Endothelial cell of umbilical vein (primary cell): ENCODE results near the gene CCDC150. TPM values are rescaled to one million over a fixed set of nuclear protein-coding genes. Genes with fewer than 3 reads are reported as not detected.

ENCODE experiments used
- BruUV-seq: library from RNA; stranded (reverse); fragments of 400-500 nt; replicated peaks from 2 replicates; lab custom pipeline; 2021; lab: Mats Ljungman, UMichigan
- CTCF ChIA-PET: fragments of 300-600, 350-600 bp; sonication (Branson Sonifier 250); formaldehyde crosslinking; loops from one replicate; lab custom pipeline; 2021; ENCODE audit warnings: antibody characterized with exemption, inconsistent platforms; lab: Charles Lee
- POLR2A ChIA-PET: fragments of 300-600, 350-600 bp; sonication (Branson Sonifier 250); formaldehyde crosslinking; loops from one replicate; lab custom pipeline; 2021; ENCODE audit warnings: antibody characterized with exemption, inconsistent platforms; lab: Charles Lee
- DNase-seq: peaks from one replicate; pipeline ENCODE4 v3.0.0-alpha.2; 2011; ENCODE audit warnings: low read depth, low spot score
- FAIRE-seq: peaks from 2 replicates; lab custom pipeline; 2011; peaks lifted over from hg19 to GRCh38; lab: Jason Lieb, UNC
- H2AFZ ChIP-seq: 2 replicates; pipeline ENCODE4 v1.6.0; 2012; ENCODE audit warnings: low read depth, low read length, control low read depth, inconsistent platforms
- H3K27ac ChIP-seq: 2 replicates; pipeline ENCODE4 v1.5.1; 2011; ENCODE audit warnings: low read depth, mild to moderate bottlenecking, control low read depth, low read length, moderate library complexity; ENCODE audit not compliant: insufficient read depth
- H3K27me3 ChIP-seq, 2 experiments: 2 replicates each; pipeline versions ENCODE4 v1.6.0 to v1.6.1; 2011; ENCODE audit warnings: low read length in 2 of 2, mixed read lengths in 1 of 2; ENCODE audit not compliant: control insufficient read depth in 2 of 2, insufficient read depth in 2 of 2
- H3K36me3 ChIP-seq, 2 experiments: 2 replicates in 1 of 2; 3 replicates in 1 of 2; pipeline ENCODE4 v1.5.1; 2011; ENCODE audit warnings: low read length in 2 of 2, mild to moderate bottlenecking in 1 of 2, moderate library complexity in 1 of 2; ENCODE audit not compliant: control insufficient read depth in 2 of 2, insufficient read depth in 2 of 2; ENCODE audit errors: extremely low read depth in 1 of 2
- H3K4me1 ChIP-seq: 3 replicates; pipeline ENCODE4 v1.5.1; 2011; ENCODE audit warnings: mild to moderate bottlenecking, low read length; ENCODE audit not compliant: control insufficient read depth, insufficient read depth; ENCODE audit errors: extremely low read depth
- H3K4me2 ChIP-seq: 2 replicates; pipeline ENCODE4 v1.6.1; 2011; ENCODE audit warnings: low read length, control low read depth, mixed read lengths; ENCODE audit not compliant: insufficient read depth
- H3K4me3 ChIP-seq, 3 experiments: fragments of 200-600 bp in 1 of 3; sonication (generic), shearing (Covaris generic) in 1 of 3; replicated peaks in 1 of 3; 2 replicates each; pipeline ENCODE4 v1.5.1; 2011 to 2016; ENCODE audit warnings: control low read depth in 3 of 3, low read length in 3 of 3, mild to moderate bottlenecking in 2 of 3, inconsistent platforms in 1 of 3, low read depth in 1 of 3, moderate library complexity in 1 of 3; ENCODE audit not compliant: insufficient read depth in 1 of 3
- H3K79me2 ChIP-seq: 2 replicates; pipeline ENCODE4 v1.6.0; 2012; ENCODE audit warnings: low read length, inconsistent platforms; ENCODE audit not compliant: control insufficient read depth, insufficient read depth
- H3K9ac ChIP-seq: replicated peaks from 2 replicates; pipeline ENCODE3; 2011; ENCODE audit warnings: low read length, control low read depth; ENCODE audit not compliant: insufficient read depth; ENCODE audit errors: extremely low read depth
- H3K9me1 ChIP-seq: replicated peaks from 3 replicates; pipeline ENCODE4 v1.6.0; 2011; ENCODE audit warnings: mild to moderate bottlenecking, low read length; ENCODE audit not compliant: control insufficient read depth, insufficient read depth; ENCODE audit errors: extremely low read depth
- H3K9me3 ChIP-seq: replicated peaks from 2 replicates; pipeline ENCODE4 v1.5.1; 2012; ENCODE audit warnings: low read length, inconsistent platforms; ENCODE audit not compliant: control insufficient read depth, insufficient read depth
- H4K20me1 ChIP-seq: replicated peaks from 2 replicates; pipeline ENCODE3; 2011; ENCODE audit warnings: mild to moderate bottlenecking, low read length; ENCODE audit not compliant: control insufficient read depth, insufficient read depth; ENCODE audit errors: extremely low read depth
- FOS ChIP-seq: IDR thresholded peaks from 2 replicates; pipeline ENCODE4 v1.6.1; 2011; ENCODE audit warnings: mild to moderate bottlenecking, low read length, moderate library complexity, borderline replicate concordance; ENCODE audit not compliant: insufficient read depth
- JUN ChIP-seq: IDR thresholded peaks from 2 replicates; pipeline ENCODE4 v1.6.1; 2011; ENCODE audit warnings: borderline replicate concordance, low read depth; ENCODE audit not compliant: insufficient read length, insufficient read depth
- POLR2A ChIP-seq: IDR thresholded peaks from 2 replicates; pipeline ENCODE4 v1.6.1; 2012; ENCODE audit warnings: low read depth, mild to moderate bottlenecking, control low read depth, low read length
- dilution Hi-C: fragments of 300-500 bp; cut with MboI; formaldehyde crosslinking; loops from one replicate; pipeline ENCODE4 v1.15.0; 2019; ENCODE audit warnings: low sequenced_read_pairs; ENCODE audit not compliant: extremely low pct_ligation_motif_present
- intact Hi-C: fragments of 100-400 bp; cut with micrococcal nuclease; formaldehyde crosslinking; loops from one replicate; pipeline ENCODE4 v1.10.0; 2022
- polyA plus RNA-seq, 4 experiments: library from polyadenylated mRNA; depleted of rRNA in 3 of 4; stranded (reverse) in 3 of 4; unstranded in 1 of 4; fragments of >200 nt; gene quantifications; 2 replicates each; pipeline versions ENCODE4 v1.2.1 to v1.2.3, GENCODE V29; 2011 to 2012; ENCODE audit warnings: missing spikeins in 1 of 4
- total RNA-seq: library from RNA; stranded (reverse); gene quantifications from 2 replicates; pipeline ENCODE4 v1.2.3, GENCODE V29; 2021
- TF ChIP-seq, protein P1 (sequence below), 2 donors: IDR thresholded peaks; 1 replicate in 1 of 2; 2 replicates in 1 of 2; pipeline ENCODE4 v1.5.1; 2011; ENCODE audit warnings: low read length in 2 of 2, mild to moderate bottlenecking in 2 of 2, moderate library complexity in 2 of 2, control low read depth in 1 of 2, inconsistent platforms in 1 of 2, low read depth in 1 of 2; ENCODE audit not compliant: insufficient read depth in 1 of 2; ENCODE audit errors: extremely low read depth in 1 of 2

Gene CCDC150
- total and polyA plus RNA-seq, 2 donors (not counting 3 experiments of a cell fraction or from before 2014, with no cell fraction given), result 1.7 to 19.9 TPM

DNA sequence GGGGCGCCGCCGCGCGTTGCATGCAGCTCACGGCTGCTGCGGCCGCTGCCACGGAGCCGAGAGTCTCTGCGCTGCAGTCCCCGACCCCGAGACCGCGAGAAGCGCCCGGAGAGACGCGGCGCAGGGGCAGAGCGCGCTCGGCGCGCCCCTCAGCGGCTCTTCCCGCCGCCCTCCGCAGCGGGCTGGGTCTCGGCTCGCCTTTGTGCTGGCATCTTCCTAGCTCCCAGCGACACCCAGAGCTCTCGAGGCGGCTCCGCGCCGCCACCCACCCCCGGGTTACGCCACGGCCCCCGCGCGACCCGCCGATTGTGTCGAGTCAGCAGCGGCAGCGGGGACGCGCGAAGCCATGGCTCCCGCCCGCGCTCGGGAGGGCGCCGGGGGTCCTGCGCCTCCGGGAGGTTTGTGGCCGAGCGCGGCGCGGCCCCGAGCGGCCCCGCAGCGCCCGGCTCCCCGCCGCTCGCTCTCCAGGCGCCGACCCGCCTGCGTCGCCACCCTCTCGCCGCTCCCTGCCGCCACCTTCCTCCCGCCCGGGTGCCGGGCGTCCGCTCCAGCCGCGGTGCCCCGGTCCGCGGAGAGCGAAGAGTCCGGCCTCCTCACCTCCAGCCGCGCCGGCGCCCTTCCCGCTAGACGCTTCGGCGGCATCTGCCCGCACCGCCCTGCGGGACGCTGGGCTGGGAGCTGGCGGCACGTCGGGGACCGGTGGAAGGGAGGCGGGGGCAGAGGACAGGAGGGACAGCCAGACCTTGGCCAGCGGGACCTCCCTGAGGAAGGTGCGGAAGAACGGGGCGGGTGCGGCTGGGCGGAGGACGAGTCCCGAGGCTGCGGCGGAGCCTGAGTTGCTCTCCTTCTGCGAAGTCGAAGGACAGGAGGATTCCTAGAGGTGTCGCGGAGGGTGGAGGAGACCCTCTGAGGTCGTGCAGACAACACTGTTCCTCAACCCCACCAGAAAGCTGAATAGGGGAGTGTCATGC is 46.3 kb upstream of the CCDC150 start, which contains the start of gene HECW2:
TSS of gene HECW2 (minus strand) at position 644 of the 971 bp plus-strand sequence.
- intact Hi-C loops, result loop anchor here (1.0 to 2.0 kb wide), 5 partner anchors 8 to 294 kb away; partner anchors contain the start of gene CCDC150
- BruUV-seq, result TSS peak; percentile 33
- peak; percentile 62 for FAIRE-seq
- TF ChIP-seq POLR2A (no peak), FOS (no peak), JUN (no peak)
- TF ChIP-seq, protein P1, sequence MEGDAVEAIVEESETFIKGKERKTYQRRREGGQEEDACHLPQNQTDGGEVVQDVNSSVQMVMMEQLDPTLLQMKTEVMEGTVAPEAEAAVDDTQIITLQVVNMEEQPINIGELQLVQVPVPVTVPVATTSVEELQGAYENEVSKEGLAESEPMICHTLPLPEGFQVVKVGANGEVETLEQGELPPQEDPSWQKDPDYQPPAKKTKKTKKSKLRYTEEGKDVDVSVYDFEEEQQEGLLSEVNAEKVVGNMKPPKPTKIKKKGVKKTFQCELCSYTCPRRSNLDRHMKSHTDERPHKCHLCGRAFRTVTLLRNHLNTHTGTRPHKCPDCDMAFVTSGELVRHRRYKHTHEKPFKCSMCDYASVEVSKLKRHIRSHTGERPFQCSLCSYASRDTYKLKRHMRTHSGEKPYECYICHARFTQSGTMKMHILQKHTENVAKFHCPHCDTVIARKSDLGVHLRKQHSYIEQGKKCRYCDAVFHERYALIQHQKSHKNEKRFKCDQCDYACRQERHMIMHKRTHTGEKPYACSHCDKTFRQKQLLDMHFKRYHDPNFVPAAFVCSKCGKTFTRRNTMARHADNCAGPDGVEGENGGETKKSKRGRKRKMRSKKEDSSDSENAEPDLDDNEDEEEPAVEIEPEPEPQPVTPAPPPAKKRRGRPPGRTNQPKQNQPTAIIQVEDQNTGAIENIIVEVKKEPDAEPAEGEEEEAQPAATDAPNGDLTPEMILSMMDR (IDR thresholded peaks at IDR 0.05; ENCODE audit: extremely low read depth in 1 of 2, insufficient read depth in 1 of 2, low read depth in 1 of 2, low read length in 2 of 2), result peak in 1 of 2 donors; percentile 8
- Histone ChIP-seq H4K20me1 (no peaks in the 10 kb centered on the region), H3K9ac (peak within 1 kb of the TSS; percentile 83), H3K79me2 (no peaks in the 10 kb centered on the region), H3K4me3 (peak within 1 kb of the TSS; percentile 48 to 70 (median 55)), H3K36me3 (no peaks in the 10 kb centered on the region), H3K4me1 (peaks cover 13% of the 10 kb centered on the region), H3K4me2 (peak within 1 kb of the TSS; percentile 92), H2AFZ (peak within 1 kb of the TSS; percentile 93), H3K9me1 (no peaks in the 10 kb centered on the region), H3K27me3 (peaks cover 29 to 39% of the 10 kb centered on the region in 2 experiments), H3K27ac (peak within 1 kb of the TSS; percentile 23), H3K9me3 (no peaks in the 10 kb centered on the region)
- ChIA-PET CTCF (interaction anchor here (0.8 to 3.4 kb wide), 6 partner anchors 8 to 296 kb away, joined by 3 to 16 read pairs (median 4); partner anchors contain the start of gene CCDC150), POLR2A (interaction anchor here (0.5 to 0.6 kb wide), 2 partner anchors 13 to 22 kb away, joined by 3 read pairs; no protein-coding TSS in a partner anchor)
- dilution Hi-C loops, result no loop called here
- peak; percentile 49 for DNase-seq
